ENCODE data around the gene KANSL1L. TPM values are rescaled to one million over a fixed set of nuclear protein-coding genes. Genes with fewer than 3 reads are reported as not detected.

Gene KANSL1L
- total RNA-seq, 1 experiment from 2014 or later, result 6.7 TPM

DNA sequence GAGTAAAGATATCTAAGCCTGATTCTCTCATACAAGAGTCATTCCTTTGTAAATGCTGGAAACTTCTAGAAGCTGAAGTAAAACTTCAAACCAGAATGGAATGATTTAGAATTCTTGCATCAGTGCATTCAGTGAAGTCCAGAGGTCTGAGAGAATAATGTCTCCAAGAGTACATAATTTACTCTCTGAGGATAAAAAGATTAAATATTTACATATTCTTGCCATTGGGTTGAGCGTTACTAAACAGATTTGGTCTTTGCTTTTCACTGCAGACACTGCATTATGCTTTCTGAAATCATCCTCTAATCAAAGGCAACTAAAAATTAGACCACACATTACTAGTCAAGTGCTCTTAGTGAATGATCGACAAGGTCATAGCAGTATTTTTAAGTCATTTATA is 26.5 kb upstream of the KANSL1L start:
- DNase-seq (ENCODE audit: low read depth, low spot score) (no peak), ATAC-seq (no peak)
- Histone ChIP-seq H3K9me3 (ENCODE audit: control insufficient read depth in 1 of 2, insufficient read depth in 1 of 2, low read depth in 1 of 2, low read length in 2 of 2) (no peaks in the 10 kb centered on the region), H3K27me3 (ENCODE audit: insufficient read depth, low read length) (no peaks in the 10 kb centered on the region), H3K4me3 (replicated peaks in 1 of 2; ENCODE audit: low read depth in 1 of 2, low read length in 2 of 2) (no peak overlapping the region), H3K27ac (ENCODE audit: low read depth, low read length) (no peak overlapping the region), H3K9ac (ENCODE audit: low read length) (no peak overlapping the region), H3K36me3 (ENCODE audit: control insufficient read depth in 1 of 2, insufficient read depth in 2 of 2, low read length in 2 of 2) (no peaks in the 10 kb centered on the region), H3K4me1 (ENCODE audit: control insufficient read depth in 1 of 2, insufficient read depth in 2 of 2, low read length in 2 of 2) (peaks cover 0 to 5% of the 10 kb centered on the region in 2 experiments; a peak in 1 of 4 replicates), H3K79me2 (ENCODE audit: insufficient read depth, low read length) (no peaks in the 10 kb centered on the region), H4K20me1 (ENCODE audit: insufficient read depth) (no peaks in the 10 kb centered on the region), H3K9me2 (ENCODE audit: insufficient read depth) (no peaks in the 10 kb centered on the region), H2AFZ (ENCODE audit: low read depth, low read length, poor library complexity, severe bottlenecking) (no peak overlapping the region), H3K4me2 (ENCODE audit: low read length) (no peak overlapping the region)
- ChIA-PET POLR2A (no interaction called here), RAD21 (ENCODE audit: low non-redundant PET in 1 of 2, low total read pairs in 2 of 2, uncharacterized antibody in 2 of 2, unreplicated experiment in 2 of 2) (no interaction called here), CTCF (interaction anchor here (1.3 to 2.2 kb wide), 2 partner anchors 119 to 216 kb away, joined by 4 to 7 read pairs; no protein-coding TSS in a partner anchor)
- intact Hi-C loops (cut with micrococcal nuclease), result loop anchor here (5.0 to 10.0 kb wide), 5 partner anchors 400 to 1800 kb away; partner anchors contain the start of gene MAP2
- no TSS peak for BruUV-seq (replicated peaks)
- TF ChIP-seq JUND (IDR thresholded peaks at IDR 0.05) (no peak), POLR2AphosphoS5 (IDR thresholded peaks at IDR 0.05; ENCODE audit: low read depth, low read length) (no peak), SP1 (IDR thresholded peaks at IDR 0.05; ENCODE audit: low read depth) (no peak), TCF7L2 (IDR thresholded peaks at IDR 0.05; ENCODE audit: borderline replicate concordance, extremely low read depth, insufficient read depth, insufficient read length) (no peak), EGR1 (IDR thresholded peaks at IDR 0.05; ENCODE audit: low read depth) (no peak), EZH2 (IDR thresholded peaks at IDR 0.05) (no peak), ZFX (IDR thresholded peaks at IDR 0.05) (no peak), SRF (IDR thresholded peaks at IDR 0.05; ENCODE audit: low read depth) (no peak), SIN3A (IDR thresholded peaks at IDR 0.05; ENCODE audit: low read depth) (no peak), FOSL1 (IDR thresholded peaks at IDR 0.05; ENCODE audit: low read depth) (no peak), RAD21 (IDR thresholded peaks at IDR 0.05; ENCODE audit: low read depth) (no peak), YY1 (IDR thresholded peaks at IDR 0.05; ENCODE audit: extremely low read depth, insufficient replicate concordance, low read depth, low read length) (no peak), EZH2phosphoT487 (IDR thresholded peaks at IDR 0.05; ENCODE audit: borderline replicate concordance) (no peak), CBX3 (IDR thresholded peaks at IDR 0.05; ENCODE audit: low read depth) (no peak), ZNF274 (IDR thresholded peaks at IDR 0.05; ENCODE audit: low read depth, low read length) (no peak), ELF1 (IDR thresholded peaks at IDR 0.05; ENCODE audit: borderline replicate concordance, low read depth) (no peak)
- TF ChIP-seq, protein P1, sequence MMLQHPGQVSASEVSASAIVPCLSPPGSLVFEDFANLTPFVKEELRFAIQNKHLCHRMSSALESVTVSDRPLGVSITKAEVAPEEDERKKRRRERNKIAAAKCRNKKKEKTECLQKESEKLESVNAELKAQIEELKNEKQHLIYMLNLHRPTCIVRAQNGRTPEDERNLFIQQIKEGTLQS (IDR thresholded peaks at IDR 0.05), result no peak
- TF ChIP-seq, protein P2, sequence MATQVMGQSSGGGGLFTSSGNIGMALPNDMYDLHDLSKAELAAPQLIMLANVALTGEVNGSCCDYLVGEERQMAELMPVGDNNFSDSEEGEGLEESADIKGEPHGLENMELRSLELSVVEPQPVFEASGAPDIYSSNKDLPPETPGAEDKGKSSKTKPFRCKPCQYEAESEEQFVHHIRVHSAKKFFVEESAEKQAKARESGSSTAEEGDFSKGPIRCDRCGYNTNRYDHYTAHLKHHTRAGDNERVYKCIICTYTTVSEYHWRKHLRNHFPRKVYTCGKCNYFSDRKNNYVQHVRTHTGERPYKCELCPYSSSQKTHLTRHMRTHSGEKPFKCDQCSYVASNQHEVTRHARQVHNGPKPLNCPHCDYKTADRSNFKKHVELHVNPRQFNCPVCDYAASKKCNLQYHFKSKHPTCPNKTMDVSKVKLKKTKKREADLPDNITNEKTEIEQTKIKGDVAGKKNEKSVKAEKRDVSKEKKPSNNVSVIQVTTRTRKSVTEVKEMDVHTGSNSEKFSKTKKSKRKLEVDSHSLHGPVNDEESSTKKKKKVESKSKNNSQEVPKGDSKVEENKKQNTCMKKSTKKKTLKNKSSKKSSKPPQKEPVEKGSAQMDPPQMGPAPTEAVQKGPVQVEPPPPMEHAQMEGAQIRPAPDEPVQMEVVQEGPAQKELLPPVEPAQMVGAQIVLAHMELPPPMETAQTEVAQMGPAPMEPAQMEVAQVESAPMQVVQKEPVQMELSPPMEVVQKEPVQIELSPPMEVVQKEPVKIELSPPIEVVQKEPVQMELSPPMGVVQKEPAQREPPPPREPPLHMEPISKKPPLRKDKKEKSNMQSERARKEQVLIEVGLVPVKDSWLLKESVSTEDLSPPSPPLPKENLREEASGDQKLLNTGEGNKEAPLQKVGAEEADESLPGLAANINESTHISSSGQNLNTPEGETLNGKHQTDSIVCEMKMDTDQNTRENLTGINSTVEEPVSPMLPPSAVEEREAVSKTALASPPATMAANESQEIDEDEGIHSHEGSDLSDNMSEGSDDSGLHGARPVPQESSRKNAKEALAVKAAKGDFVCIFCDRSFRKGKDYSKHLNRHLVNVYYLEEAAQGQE (IDR thresholded peaks at IDR 0.05; ENCODE audit: low read depth), result no peak
- TF ChIP-seq, protein P3, sequence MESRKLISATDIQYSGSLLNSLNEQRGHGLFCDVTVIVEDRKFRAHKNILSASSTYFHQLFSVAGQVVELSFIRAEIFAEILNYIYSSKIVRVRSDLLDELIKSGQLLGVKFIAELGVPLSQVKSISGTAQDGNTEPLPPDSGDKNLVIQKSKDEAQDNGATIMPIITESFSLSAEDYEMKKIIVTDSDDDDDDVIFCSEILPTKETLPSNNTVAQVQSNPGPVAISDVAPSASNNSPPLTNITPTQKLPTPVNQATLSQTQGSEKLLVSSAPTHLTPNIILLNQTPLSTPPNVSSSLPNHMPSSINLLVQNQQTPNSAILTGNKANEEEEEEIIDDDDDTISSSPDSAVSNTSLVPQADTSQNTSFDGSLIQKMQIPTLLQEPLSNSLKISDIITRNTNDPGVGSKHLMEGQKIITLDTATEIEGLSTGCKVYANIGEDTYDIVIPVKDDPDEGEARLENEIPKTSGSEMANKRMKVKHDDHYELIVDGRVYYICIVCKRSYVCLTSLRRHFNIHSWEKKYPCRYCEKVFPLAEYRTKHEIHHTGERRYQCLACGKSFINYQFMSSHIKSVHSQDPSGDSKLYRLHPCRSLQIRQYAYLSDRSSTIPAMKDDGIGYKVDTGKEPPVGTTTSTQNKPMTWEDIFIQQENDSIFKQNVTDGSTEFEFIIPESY (IDR thresholded peaks at IDR 0.05; ENCODE audit: extremely low read depth, insufficient replicate concordance, low read length), result no peak
- TF ChIP-seq, protein P4, sequence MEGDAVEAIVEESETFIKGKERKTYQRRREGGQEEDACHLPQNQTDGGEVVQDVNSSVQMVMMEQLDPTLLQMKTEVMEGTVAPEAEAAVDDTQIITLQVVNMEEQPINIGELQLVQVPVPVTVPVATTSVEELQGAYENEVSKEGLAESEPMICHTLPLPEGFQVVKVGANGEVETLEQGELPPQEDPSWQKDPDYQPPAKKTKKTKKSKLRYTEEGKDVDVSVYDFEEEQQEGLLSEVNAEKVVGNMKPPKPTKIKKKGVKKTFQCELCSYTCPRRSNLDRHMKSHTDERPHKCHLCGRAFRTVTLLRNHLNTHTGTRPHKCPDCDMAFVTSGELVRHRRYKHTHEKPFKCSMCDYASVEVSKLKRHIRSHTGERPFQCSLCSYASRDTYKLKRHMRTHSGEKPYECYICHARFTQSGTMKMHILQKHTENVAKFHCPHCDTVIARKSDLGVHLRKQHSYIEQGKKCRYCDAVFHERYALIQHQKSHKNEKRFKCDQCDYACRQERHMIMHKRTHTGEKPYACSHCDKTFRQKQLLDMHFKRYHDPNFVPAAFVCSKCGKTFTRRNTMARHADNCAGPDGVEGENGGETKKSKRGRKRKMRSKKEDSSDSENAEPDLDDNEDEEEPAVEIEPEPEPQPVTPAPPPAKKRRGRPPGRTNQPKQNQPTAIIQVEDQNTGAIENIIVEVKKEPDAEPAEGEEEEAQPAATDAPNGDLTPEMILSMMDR (IDR thresholded peaks at IDR 0.05 in 2 of 3, conservative IDR thresholded peaks at IDR 0.05 in 1 of 3; ENCODE audit: borderline replicate concordance in 1 of 3, insufficient read depth in 1 of 3, low read depth in 2 of 3, low read length in 2 of 3), result no peak

Data from HCT116 (cell line).